Neural progenitor cell (in vitro differentiated cells): Measurements from ENCODE around the gene ZBED4.

Experiments used
- CTCF ChIP-seq: fragments of 200-600 bp; sonication (generic); IDR thresholded peaks from 2 replicates; pipeline ENCODE4 v1.5.1; 2017; ENCODE audit warnings: antibody characterized with exemption, mild to moderate bottlenecking
- EZH2phosphoT487 ChIP-seq: fragments of 200-600 bp; sonication (generic); IDR thresholded peaks from 2 replicates; pipeline ENCODE4 v1.6.1; 2017; ENCODE audit warnings: antibody characterized with exemption

- TF ChIP-seq EZH2phosphoT487 (no peak), CTCF (no peak)
Observed at GRCh38 chr22:49936973-49937757, 83.5 kb downstream of the ZBED4 start.
